Astrocyte (in vitro differentiated cells and primary cell): Measurements from ENCODE around the gene ARHGAP26. TPM values are rescaled to one million over a fixed set of nuclear protein-coding genes. Genes with fewer than 3 reads are reported as not detected.

Experiments
- DNase-seq: peaks from one replicate; pipeline ENCODE4 v3.0.0-alpha.2; 2010; ENCODE audit warnings: low read depth
- FAIRE-seq: peaks from 2 replicates; lab custom pipeline; 2011; peaks lifted over from hg19 to GRCh38; lab: Jason Lieb, UNC
- H2AFZ ChIP-seq: 2 replicates; pipeline ENCODE4 v1.6.0; 2012; ENCODE audit warnings: low read depth, low read length, inconsistent platforms
- H3K27ac ChIP-seq: 2 replicates; pipeline ENCODE4 v1.5.1; 2011; ENCODE audit warnings: low read depth, low read length, inconsistent platforms
- H3K27me3 ChIP-seq: 2 replicates; pipeline ENCODE4 v1.6.0; 2011; ENCODE audit warnings: low read length, inconsistent platforms; ENCODE audit not compliant: insufficient read depth
- H3K36me3 ChIP-seq: 2 replicates; pipeline ENCODE4 v1.5.1; 2011; ENCODE audit warnings: low read length, inconsistent platforms; ENCODE audit not compliant: insufficient read depth
- H3K4me1 ChIP-seq: 2 replicates; pipeline ENCODE4 v1.5.1; 2011; ENCODE audit warnings: low read length, inconsistent platforms; ENCODE audit not compliant: insufficient read depth
- H3K4me2 ChIP-seq: 2 replicates; pipeline ENCODE4 v1.6.0; 2012; ENCODE audit warnings: low read length, inconsistent platforms
- H3K4me3 ChIP-seq: 2 replicates; pipeline ENCODE4 v1.5.1; 2011; ENCODE audit warnings: low read depth, mild to moderate bottlenecking, low read length, inconsistent platforms; ENCODE audit not compliant: insufficient read depth
- H3K79me2 ChIP-seq: 2 replicates; pipeline ENCODE4 v1.6.0; 2012; ENCODE audit warnings: mild to moderate bottlenecking, low read length, inconsistent platforms; ENCODE audit not compliant: insufficient read depth
- H3K9ac ChIP-seq: 2 replicates; pipeline ENCODE4 v1.6.0; 2012; ENCODE audit warnings: mild to moderate bottlenecking, low read length, inconsistent platforms
- H3K9me3 ChIP-seq: 2 replicates; pipeline ENCODE4 v1.5.1; 2012; ENCODE audit warnings: low read depth, mild to moderate bottlenecking, low read length, inconsistent platforms; ENCODE audit not compliant: insufficient read depth
- H4K20me1 ChIP-seq: 2 replicates; pipeline ENCODE4 v1.6.0; 2012; ENCODE audit warnings: low read length, inconsistent platforms; ENCODE audit not compliant: insufficient read depth
- H3K27ac Mint-ChIP-seq: one replicate; pipeline ENCODE4 v1.8.0; 2021; ENCODE audit warnings: mild to moderate bottlenecking, mixed read lengths; ENCODE audit not compliant: unreplicated experiment
- H3K27me3 Mint-ChIP-seq: one replicate; pipeline ENCODE4 v1.8.0; 2021; ENCODE audit warnings: low read depth, mixed read lengths; ENCODE audit not compliant: unreplicated experiment
- H3K36me3 Mint-ChIP-seq: one replicate; pipeline ENCODE4 v1.8.0; 2021; ENCODE audit warnings: low read depth, mixed read lengths; ENCODE audit not compliant: unreplicated experiment
- H3K4me1 Mint-ChIP-seq: one replicate; pipeline ENCODE4 v1.8.0; 2021; ENCODE audit warnings: low read depth, mixed read lengths; ENCODE audit not compliant: unreplicated experiment
- H3K4me3 Mint-ChIP-seq: one replicate; pipeline ENCODE4 v1.8.0; 2021; ENCODE audit warnings: mild to moderate bottlenecking, moderate library complexity, mixed read lengths; ENCODE audit not compliant: unreplicated experiment
- H3K9me3 Mint-ChIP-seq: one replicate; pipeline ENCODE4 v1.8.0; 2021; ENCODE audit warnings: mild to moderate bottlenecking, mixed read lengths; ENCODE audit not compliant: unreplicated experiment
- EZH2 ChIP-seq: IDR thresholded peaks from 2 replicates; pipeline ENCODE4 v1.6.1; 2012; ENCODE audit warnings: mild to moderate bottlenecking, low read length, inconsistent platforms; ENCODE audit not compliant: insufficient read depth
- total RNA-seq: library from RNA; stranded (reverse); gene quantifications from 2 replicates; pipeline ENCODE4 v1.2.1, GENCODE V29; 2021
- TF ChIP-seq, protein P1 (sequence below): IDR thresholded peaks from 2 replicates; pipeline ENCODE4 v1.5.1; 2011; ENCODE audit warnings: low read depth, mild to moderate bottlenecking, inconsistent platforms, low read length, moderate library complexity; ENCODE audit not compliant: insufficient read depth

Gene ARHGAP26
- total RNA-seq, 1 donor from 2014 or later: 5.6 TPM

- Mint-ChIP-seq H3K4me3 (no peak overlapping the region), H3K9me3 (no peaks in the 10 kb centered on the region), H3K27ac (no peak overlapping the region), H3K4me1 (peaks cover 43% of the 10 kb centered on the region), H3K36me3 (peaks cover 2% of the 10 kb centered on the region), H3K27me3 (no peaks in the 10 kb centered on the region)
- no peaks in the 10 kb centered on the region for H3K79me2 ChIP-seq
- peaks cover 12% of the 10 kb centered on the region for H3K4me1 ChIP-seq
- no peak overlapping the region for H3K27ac ChIP-seq
- H3K9me3 ChIP-seq: no peaks in the 10 kb centered on the region
- no peaks in the 10 kb centered on the region for H3K36me3 ChIP-seq
- FAIRE-seq: no peak
- no peaks in the 10 kb centered on the region for H3K27me3 ChIP-seq
- no peak overlapping the region for H3K4me2 ChIP-seq
- H3K4me3 ChIP-seq: no peak overlapping the region
- no peak overlapping the region for H3K9ac ChIP-seq
- DNase-seq: no peak
- no peak for TF ChIP-seq EZH2
- TF ChIP-seq, protein P1, sequence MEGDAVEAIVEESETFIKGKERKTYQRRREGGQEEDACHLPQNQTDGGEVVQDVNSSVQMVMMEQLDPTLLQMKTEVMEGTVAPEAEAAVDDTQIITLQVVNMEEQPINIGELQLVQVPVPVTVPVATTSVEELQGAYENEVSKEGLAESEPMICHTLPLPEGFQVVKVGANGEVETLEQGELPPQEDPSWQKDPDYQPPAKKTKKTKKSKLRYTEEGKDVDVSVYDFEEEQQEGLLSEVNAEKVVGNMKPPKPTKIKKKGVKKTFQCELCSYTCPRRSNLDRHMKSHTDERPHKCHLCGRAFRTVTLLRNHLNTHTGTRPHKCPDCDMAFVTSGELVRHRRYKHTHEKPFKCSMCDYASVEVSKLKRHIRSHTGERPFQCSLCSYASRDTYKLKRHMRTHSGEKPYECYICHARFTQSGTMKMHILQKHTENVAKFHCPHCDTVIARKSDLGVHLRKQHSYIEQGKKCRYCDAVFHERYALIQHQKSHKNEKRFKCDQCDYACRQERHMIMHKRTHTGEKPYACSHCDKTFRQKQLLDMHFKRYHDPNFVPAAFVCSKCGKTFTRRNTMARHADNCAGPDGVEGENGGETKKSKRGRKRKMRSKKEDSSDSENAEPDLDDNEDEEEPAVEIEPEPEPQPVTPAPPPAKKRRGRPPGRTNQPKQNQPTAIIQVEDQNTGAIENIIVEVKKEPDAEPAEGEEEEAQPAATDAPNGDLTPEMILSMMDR: no peak
- no peaks in the 10 kb centered on the region for H4K20me1 ChIP-seq
- H2AFZ ChIP-seq: no peak overlapping the region
These were observed 243.2 kb downstream of the ARHGAP26 start for GRCh38 chr5:143013176-143013891.

DNA sequence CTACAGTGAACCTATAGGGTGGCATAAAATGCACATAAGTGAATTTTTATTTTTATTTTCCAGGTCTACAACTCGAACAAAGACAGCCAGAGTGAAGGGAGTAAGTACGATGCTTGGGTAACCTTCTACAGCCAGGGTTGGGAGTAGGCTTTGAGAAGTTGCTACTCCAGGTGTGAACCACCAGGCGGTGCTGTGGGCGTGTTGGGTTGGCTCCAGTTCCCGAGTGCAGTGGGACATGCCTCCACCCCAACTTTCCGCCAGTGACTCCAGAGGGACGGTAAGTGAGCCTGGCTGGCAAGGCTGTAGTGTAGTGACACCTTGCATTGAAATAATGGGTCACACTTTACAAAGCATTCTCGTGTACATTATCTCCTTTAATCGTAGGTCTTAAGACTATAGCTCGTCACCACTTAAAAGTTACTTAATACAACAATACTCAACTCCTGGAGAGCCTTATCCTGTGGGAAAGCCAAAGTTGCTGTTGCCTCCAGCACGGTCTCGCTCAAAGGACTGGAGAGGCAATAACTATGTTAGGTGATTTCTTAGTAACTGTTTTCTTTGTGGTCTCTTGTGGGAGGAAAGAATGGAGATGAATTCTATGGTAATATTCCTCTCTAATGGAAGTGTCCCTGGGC, 244.0 kb downstream of the ARHGAP26 start:
- H3K9me3 Mint-ChIP-seq: no peaks in the 10 kb centered on the region
- Histone ChIP-seq H3K4me2 (no peak overlapping the region), H3K27ac (no peak overlapping the region), H3K9me3 (no peaks in the 10 kb centered on the region), H3K9ac (no peak overlapping the region), H2AFZ (no peak overlapping the region), H3K36me3 (no peaks in the 10 kb centered on the region), H4K20me1 (no peaks in the 10 kb centered on the region), H3K27me3 (no peaks in the 10 kb centered on the region), H3K79me2 (no peaks in the 10 kb centered on the region), H3K4me1 (peaks cover 9% of the 10 kb centered on the region), H3K4me3 (no peak overlapping the region)
- H3K27ac Mint-ChIP-seq: peak overlapping the region; percentile 81
- FAIRE-seq: no peak
- H3K36me3 Mint-ChIP-seq: peaks cover 2% of the 10 kb centered on the region
- no peak overlapping the region for H3K4me3 Mint-ChIP-seq
- no peak for TF ChIP-seq EZH2
- TF ChIP-seq, protein P1: no peak
- H3K27me3 Mint-ChIP-seq: no peaks in the 10 kb centered on the region
- DNase-seq: peak; percentile 64
- peaks cover 36% of the 10 kb centered on the region for H3K4me1 Mint-ChIP-seq
